GM12878 (cell line): Measurements from ENCODE around the gene KLHL36. TPM values are rescaled to one million over a fixed set of nuclear protein-coding genes. Genes with fewer than 3 reads are reported as not detected.

Experiments
- ATAC-seq: fragments of 200-7000 bp; cut with Tn5 transposase; 3 replicates; pipeline ENCODE4 v1.9.1; 2020; ENCODE audit warnings: mild to moderate bottlenecking, moderate library complexity
- BruUV-seq: library from RNA; stranded (reverse); fragments of 400-500 nt; replicated peaks from 2 replicates; lab custom pipeline; 2021; lab: Mats Ljungman, UMichigan
- CTCF ChIA-PET: fragments of 300-600 bp; sonication (Branson Sonifier 250); formaldehyde crosslinking; extraction: SDS; loops from one replicate; lab custom pipeline; 2021; ENCODE audit warnings: inconsistent platforms; lab: Yijun Ruan, JAX
- POLR2A ChIA-PET: fragments of 350-600 bp; formaldehyde crosslinking; extraction: SDS; loops from one replicate; lab custom pipeline; 2021; ENCODE audit warnings: inconsistent platforms; lab: Charles Lee
- RAD21 ChIA-PET: fragments of 300-600 bp; sonication (Branson Sonifier 250); formaldehyde crosslinking; loops from one replicate; lab custom pipeline; 2023; ENCODE audit warnings: antibody characterized with exemption; ENCODE audit not compliant: unreplicated experiment; lab: Charles Lee
- SMC1A ChIA-PET: fragments of 300-600 bp; sonication (Branson Sonifier 250); formaldehyde crosslinking; loops from one replicate; lab custom pipeline; 2023; ENCODE audit not compliant: unreplicated experiment, uncharacterized antibody; lab: Charles Lee
- DNase-seq: peaks from one replicate; pipeline ENCODE4 v3.0.0-alpha.2; 2011; ENCODE audit warnings: low read depth, low spot score
- FAIRE-seq: peaks from 3 replicates; lab custom pipeline; 2011; peaks lifted over from hg19 to GRCh38; lab: Jason Lieb, UNC
- H2AFZ ChIP-seq: 2 replicates; pipeline ENCODE4 v1.6.0; 2011; ENCODE audit warnings: low read depth, low read length, control low read depth; ENCODE audit not compliant: control insufficient read depth
- H3K27ac ChIP-seq: 2 replicates; pipeline ENCODE4 v1.5.1; 2011; ENCODE audit warnings: control low read depth; ENCODE audit not compliant: control insufficient read depth, insufficient read depth
- H3K27me3 ChIP-seq, 2 experiments: replicated peaks in 1 of 2; 2 replicates each; pipeline versions ENCODE4 v1.6.0 to v1.6.1; 2011; ENCODE audit warnings: low read length in 1 of 2; ENCODE audit not compliant: control insufficient read depth in 2 of 2, insufficient read depth in 2 of 2
- H3K36me3 ChIP-seq, 2 experiments: 2 replicates each; pipeline ENCODE4 v1.5.1; 2011; ENCODE audit warnings: low read length in 1 of 2; ENCODE audit not compliant: control insufficient read depth in 2 of 2, insufficient read depth in 2 of 2
- H3K4me1 ChIP-seq: 2 replicates; pipeline ENCODE4 v1.6.1; 2011; ENCODE audit warnings: mild to moderate bottlenecking, low read length, moderate library complexity, mixed read lengths; ENCODE audit not compliant: control insufficient read depth, insufficient read depth
- H3K4me2 ChIP-seq: 2 replicates; pipeline ENCODE4 v1.6.0; 2011; ENCODE audit warnings: control low read depth; ENCODE audit not compliant: control insufficient read depth, insufficient read depth
- H3K4me3 ChIP-seq: fragments of 200-600 bp; sonication (generic); 2 replicates; pipeline ENCODE4 v1.5.1; 2016
- H3K79me2 ChIP-seq: 2 replicates; pipeline ENCODE4 v1.6.0; 2011; ENCODE audit warnings: low read length; ENCODE audit not compliant: control insufficient read depth, insufficient read depth
- H3K9ac ChIP-seq: 2 replicates; pipeline ENCODE4 v1.8.0; 2011; ENCODE audit warnings: low read length, control low read depth, mixed read lengths; ENCODE audit not compliant: control insufficient read depth, insufficient read depth
- H3K9me3 ChIP-seq: replicated peaks from 3 replicates; pipeline ENCODE4 v1.5.1; 2011; ENCODE audit warnings: mild to moderate bottlenecking, low read length; ENCODE audit not compliant: control insufficient read depth, insufficient read depth
- H4K20me1 ChIP-seq: 2 replicates; pipeline ENCODE4 v1.6.0; 2011; ENCODE audit not compliant: control insufficient read depth, insufficient read depth
- CBFB ChIP-seq: IDR thresholded peaks from 2 replicates; pipeline ENCODE4 v1.6.1; 2016; ENCODE audit warnings: antibody characterized with exemption, low read depth
- GATAD2B ChIP-seq: fragments of 450-650 bp; conservative IDR thresholded peaks from 2 replicates; pipeline ENCODE4 v1.6.1; 2017; ENCODE audit warnings: low read depth, mild to moderate bottlenecking, moderate library complexity
- JUND ChIP-seq: IDR thresholded peaks from 2 replicates; pipeline ENCODE4 v1.6.1; 2012; ENCODE audit warnings: low read depth, mild to moderate bottlenecking, low read length, improper control_type of control experiment, moderate library complexity
- NR2C1 ChIP-seq: fragments of 450-650 bp; IDR thresholded peaks from 2 replicates; pipeline ENCODE4 v1.6.1; 2017; ENCODE audit warnings: antibody characterized with exemption, mild to moderate bottlenecking, moderate library complexity
- POLR2A ChIP-seq: IDR thresholded peaks from 2 replicates; pipeline ENCODE4 v1.6.1; 2011; ENCODE audit warnings: low read depth, mild to moderate bottlenecking, low read length
- SMAD1 ChIP-seq: fragments of 450-650 bp; IDR thresholded peaks from 2 replicates; pipeline ENCODE4 v1.6.1; 2018; ENCODE audit warnings: mild to moderate bottlenecking, low read depth; ENCODE audit not compliant: partially characterized antibody
- USF1 ChIP-seq: IDR thresholded peaks from 2 replicates; pipeline ENCODE4 v1.6.1; 2011; ENCODE audit warnings: borderline replicate concordance, low read depth, mild to moderate bottlenecking, moderate library complexity, mixed read lengths, low read length; ENCODE audit not compliant: insufficient read depth; ENCODE audit errors: extremely low read length
- YBX1 ChIP-seq: fragments of 450-650 bp; IDR thresholded peaks from 2 replicates; pipeline ENCODE4 v1.6.1; 2016; ENCODE audit warnings: antibody characterized with exemption
- ZBTB40 ChIP-seq: fragments of 450-650 bp; IDR thresholded peaks from 2 replicates; pipeline ENCODE4 v1.6.1; 2016; ENCODE audit warnings: mild to moderate bottlenecking, moderate library complexity, borderline replicate concordance
- WGBS: methylation state at CpG from one replicate; pipeline ENCODE4 v1.1.6; 2016; ENCODE audit warnings: low lambda C conversion rate; ENCODE audit not compliant: insufficient replicate concordance, insufficient coverage; ENCODE audit errors: missing lambda C conversion rate; 5-methylcytosine and 5-hydroxymethylcytosine counted together
- in situ Hi-C: fragments of 300-500 bp; cut with MboI; formaldehyde crosslinking; loops from 9 replicates; pipeline ENCODE4 v1.14.3; 2018; ENCODE audit warnings: mixed read lengths
- intact Hi-C: fragments of 100-400 bp; cut with micrococcal nuclease; formaldehyde crosslinking; loops from one replicate; pipeline ENCODE4 v1.14.2; 2022; ENCODE audit not compliant: unreplicated experiment
- polyA plus RNA-seq, 11 experiments: library from polyadenylated mRNA; depleted of rRNA in 4 of 11; unstranded in 6 of 11; stranded (reverse) in 5 of 11; fragments of >200 nt; fragmentation: Nextera tagmentation in 4 of 11; fragmentation: Illumina TruSeq in 1 of 11; extraction: Ambion mirVana in 4 of 11; extraction: Trizol in 1 of 11; gene quantifications; 1 replicate in 1 of 11; 2 replicates in 10 of 11; pipeline versions ENCODE4 v1.2.1 to v1.2.3, GENCODE V29; 2011 to 2016; ENCODE audit warnings: inconsistent platforms in 2 of 11, missing spikeins in 2 of 11, low read depth in 1 of 11
- total RNA-seq, 4 experiments: library from RNA; depleted of rRNA in 3 of 4; stranded (reverse); fragments of >200 nt in 3 of 4; fragmentation: Illumina TruSeq in 1 of 4; extraction: Trizol in 1 of 4; gene quantifications; 2 replicates each; pipeline versions ENCODE4 v1.2.1 to v1.2.3, GENCODE V29; 2013 to 2021

The KLHL36 gene
- total and polyA plus RNA-seq, 10 of the 15 experiments (the other 5 are each of a cell fraction or from before 2014, with no cell fraction given): 2.6 to 45.3 (median 16.8) TPM

- FAIRE-seq (no peak), DNase-seq (no peak), ATAC-seq (no peak)
- no peak for TF ChIP-seq CBFB
- no peak for TF ChIP-seq JUND
- no peak for TF ChIP-seq ZBTB40
- TF ChIP-seq USF1: no peak
- no peak for TF ChIP-seq POLR2A
- no peak for TF ChIP-seq GATAD2B
- TF ChIP-seq YBX1: no peak
- no peak for TF ChIP-seq SMAD1
- no peak for TF ChIP-seq NR2C1
- H3K36me3 ChIP-seq: no peaks in the 10 kb centered on the region
- 61% methylated on average over 15 of the region's 15 CpGs for WGBS
- peaks cover 10% of the 10 kb centered on the region for H3K4me1 ChIP-seq
- no peak overlapping the region for H3K27ac ChIP-seq
- ChIA-PET CTCF (interaction anchor here (0.8 to 1.6 kb wide), 6 partner anchors 9 to 173 kb away, joined by 3 to 9 read pairs (median 3); no protein-coding TSS in a partner anchor), SMC1A (interaction anchor here (0.9 to 2.5 kb wide), 3 partner anchors 12 to 54 kb away, joined by 3 to 6 read pairs (median 5); no protein-coding TSS in a partner anchor), RAD21 (interaction anchor here (0.6 kb wide), 1 partner anchor 18 kb away, joined by 4 read pairs; no protein-coding TSS in a partner anchor), POLR2A (no interaction called here)
- H3K27me3 ChIP-seq: no peaks in the 10 kb centered on the region
- intact Hi-C loops: no loop called here
- H4K20me1 ChIP-seq: no peaks in the 10 kb centered on the region
- in situ Hi-C loops: no loop called here
- no peak overlapping the region for H3K4me2 ChIP-seq
- H3K9me3 ChIP-seq: no peaks in the 10 kb centered on the region; the same call in 2 of the 3 replicates
- BruUV-seq: no TSS peak
- no peak overlapping the region for H3K9ac ChIP-seq
- no peak overlapping the region for H2AFZ ChIP-seq
- no peaks in the 10 kb centered on the region for H3K79me2 ChIP-seq
- no peak overlapping the region for H3K4me3 ChIP-seq
These were observed 35.6 kb downstream of the KLHL36 start for GRCh38 chr16:84683691-84684591.
